ENCODE data around the gene TTBK2.
"Not testable (repeated sequence)": the region's sequence is repeated elsewhere in the genome, so short reads cannot be mapped to it uniquely, and the experiment has no call there.

The TTBK2 gene

DNA sequence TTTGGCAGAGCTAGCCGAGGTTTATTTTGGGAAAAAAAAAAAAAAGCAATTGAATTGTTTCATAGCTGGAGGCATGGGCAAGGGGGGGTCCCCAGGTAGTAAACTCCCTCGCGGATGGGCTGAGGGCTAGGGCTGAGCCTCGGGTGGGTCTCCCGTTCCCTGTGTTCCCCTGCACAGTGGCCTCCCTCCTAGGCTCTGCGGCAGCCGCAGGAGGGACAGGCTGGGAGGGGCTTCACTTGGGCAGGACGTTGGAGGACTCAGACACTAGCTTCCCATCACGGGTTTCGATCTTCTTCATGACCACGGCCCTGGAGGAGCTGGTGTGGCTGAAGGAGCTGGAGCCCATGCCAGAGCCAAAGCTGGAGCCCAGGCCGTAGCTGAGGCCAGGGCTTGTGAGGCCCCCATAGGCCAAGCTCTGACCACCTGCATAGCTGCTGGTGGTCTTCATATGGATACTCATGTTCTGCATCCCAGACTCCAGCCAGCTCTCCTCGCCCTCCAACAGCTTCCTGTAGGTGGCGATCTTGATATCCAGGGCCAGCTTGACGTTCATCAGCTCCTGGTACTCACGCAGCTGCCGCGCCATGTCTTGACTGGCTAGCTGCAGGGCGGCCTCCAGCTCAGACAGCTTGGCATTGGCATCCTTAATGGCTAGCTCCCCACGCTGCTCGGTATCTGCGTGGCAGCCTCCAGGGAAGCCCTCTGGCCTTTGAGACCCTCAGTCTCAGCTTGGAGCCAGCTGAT is 119.7 kb downstream of the TTBK2 start:
- DNase-seq (ENCODE audit: low read depth in 1 of 2, low spot score in 1 of 2): peak in 1 of 2 experiments; percentile 38
- TF ChIP-seq JUND (IDR thresholded peaks at IDR 0.05; ENCODE audit: low read depth): no peak
- in situ Hi-C loops (cut with HindIII; ENCODE audit: low pct_unique_long_range_greater_than_20kb, low sequenced_read_pairs): no loop called here

DNA sequence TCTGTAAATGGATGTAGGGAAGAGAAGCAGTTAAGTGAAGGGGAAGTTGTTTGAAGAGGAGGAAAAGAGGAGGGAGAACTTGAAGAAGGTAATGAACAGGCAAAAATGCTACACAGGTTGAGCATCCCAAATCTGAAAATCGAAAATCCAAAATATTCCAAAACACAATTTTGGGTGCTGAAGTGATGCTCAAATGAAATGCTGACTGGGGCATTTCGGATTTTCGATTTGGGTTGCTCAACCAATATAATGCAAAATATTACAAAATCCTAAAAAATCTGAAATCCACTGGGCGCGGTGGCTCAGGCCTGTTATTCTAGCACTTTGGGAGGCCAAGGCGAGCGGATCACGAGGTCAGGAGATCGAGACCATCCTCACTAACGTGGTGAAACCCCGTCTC is 121.8 kb downstream of the TTBK2 start:
- no peak for TF ChIP-seq JUND (IDR thresholded peaks at IDR 0.05; ENCODE audit: low read depth)
- in situ Hi-C loops (cut with HindIII; ENCODE audit: low pct_unique_long_range_greater_than_20kb, low sequenced_read_pairs): no loop called here
- DNase-seq (ENCODE audit: low read depth in 1 of 2, low spot score in 1 of 2): no peak

DNA sequence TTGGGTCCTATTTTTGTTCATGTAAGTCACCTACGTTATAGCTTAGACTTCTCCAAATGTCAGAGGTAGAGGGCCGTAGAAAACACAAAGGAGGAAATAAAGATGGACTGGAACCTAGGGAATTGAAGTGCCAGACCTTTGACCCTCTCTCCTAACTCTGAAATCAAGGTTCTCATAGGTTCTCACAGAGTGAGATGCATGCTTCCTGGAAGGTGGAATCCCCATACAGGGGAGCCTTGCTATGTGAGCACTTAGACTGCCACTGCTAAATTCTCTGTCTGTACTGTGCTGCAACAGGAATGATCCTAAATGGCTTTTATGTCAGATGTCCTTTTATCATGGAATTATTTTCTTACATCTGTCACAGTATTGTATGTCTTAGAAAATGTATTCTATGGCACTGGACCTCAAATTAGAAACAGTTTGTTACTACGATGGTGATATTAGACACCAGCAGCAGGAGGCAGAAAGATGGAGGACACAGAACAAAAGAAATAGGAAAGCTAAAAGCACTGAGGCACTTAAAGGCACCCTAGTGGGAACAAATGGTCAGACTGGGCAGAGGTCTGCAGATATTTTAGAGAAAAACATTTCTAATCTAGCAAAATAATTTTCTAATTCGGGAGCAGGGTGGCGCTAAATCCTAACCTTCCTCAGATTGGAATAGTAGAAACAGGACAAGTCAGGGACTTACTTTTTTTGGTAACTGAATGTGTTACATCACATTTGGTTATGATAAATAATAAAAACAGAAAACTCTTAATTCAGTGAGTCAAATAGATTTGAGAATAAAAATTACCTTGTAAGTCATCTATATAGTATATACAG is 123.4 kb downstream of the TTBK2 start:
- no peak for TF ChIP-seq JUND (IDR thresholded peaks at IDR 0.05; ENCODE audit: low read depth)
- peak in 1 of 2 experiments; percentile 32 for DNase-seq (ENCODE audit: low read depth in 1 of 2, low spot score in 1 of 2)

DNA sequence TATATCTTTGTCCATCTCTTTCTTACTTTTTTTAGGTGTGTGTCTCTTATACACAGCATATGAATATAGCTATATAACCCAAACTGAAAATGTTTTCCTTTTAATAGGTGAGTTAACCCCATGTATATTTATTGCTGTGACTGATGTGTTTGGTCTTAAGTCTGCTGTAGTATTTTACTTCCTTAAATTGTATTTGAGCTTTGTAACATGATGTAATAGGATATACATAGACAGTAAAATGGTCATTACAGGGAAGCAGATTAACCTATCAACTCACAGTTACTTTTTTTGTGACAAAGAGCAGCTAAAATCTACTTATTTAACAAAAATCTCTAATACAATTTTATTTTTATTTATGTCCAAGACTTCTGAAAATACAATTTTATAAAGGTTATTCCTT is 131.9 kb downstream of the TTBK2 start:
- TF ChIP-seq JUND (IDR thresholded peaks at IDR 0.05; ENCODE audit: low read depth): no peak
- DNase-seq (ENCODE audit: low read depth in 1 of 2, low spot score in 1 of 2): no peak
- in situ Hi-C loops (cut with HindIII; ENCODE audit: low pct_unique_long_range_greater_than_20kb, low sequenced_read_pairs): no loop called here

More for the DNA sequence above, 123.4 kb downstream of the TTBK2 start:
- in situ Hi-C loops (cut with HindIII; ENCODE audit: low pct_unique_long_range_greater_than_20kb, low sequenced_read_pairs): no loop called here

DNA sequence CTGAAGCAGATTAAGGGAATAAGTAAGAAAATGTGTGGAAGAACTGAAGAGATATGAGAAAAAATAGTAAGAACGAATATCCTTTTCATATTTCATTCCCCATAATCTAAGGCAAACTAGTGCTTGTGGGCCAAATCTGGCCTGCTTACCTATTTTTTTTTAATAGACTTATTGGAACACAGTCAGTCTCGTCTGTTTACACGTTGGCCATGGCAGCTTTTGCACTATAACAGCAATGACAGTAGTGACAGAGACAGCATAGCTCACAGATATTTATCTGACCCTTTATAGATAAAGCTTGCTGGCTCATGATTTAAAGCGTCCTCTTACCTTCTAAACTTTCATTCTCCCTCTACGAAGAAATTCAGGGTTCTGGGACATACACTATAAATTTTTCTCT is 133.6 kb downstream of the TTBK2 start:
- DNase-seq (ENCODE audit: low read depth in 1 of 2, low spot score in 1 of 2): no peak
- in situ Hi-C loops (cut with HindIII; ENCODE audit: low pct_unique_long_range_greater_than_20kb, low sequenced_read_pairs): no loop called here

DNA sequence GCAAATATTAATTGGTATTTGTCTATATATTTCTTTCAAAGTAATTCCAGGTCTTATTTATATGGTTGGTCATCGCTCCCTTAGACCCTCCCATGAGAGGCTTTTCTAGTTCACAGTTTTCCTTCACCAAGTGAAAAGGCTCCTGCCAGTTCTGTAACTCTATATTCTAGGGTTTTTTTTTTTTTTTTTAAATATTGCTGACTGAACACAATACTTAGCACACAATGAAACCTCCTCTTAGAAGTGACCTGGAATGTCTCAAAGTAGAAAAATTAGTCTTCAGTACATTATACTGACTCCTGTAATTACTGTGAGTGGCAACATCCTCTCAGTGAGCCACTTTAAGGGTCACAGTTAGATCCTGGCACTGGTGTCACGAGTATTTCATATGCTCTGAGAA is 135.0 kb downstream of the TTBK2 start:
- no peak for TF ChIP-seq JUND (IDR thresholded peaks at IDR 0.05; ENCODE audit: low read depth)
- DNase-seq (ENCODE audit: low read depth in 1 of 2, low spot score in 1 of 2): no peak
- in situ Hi-C loops (cut with HindIII; ENCODE audit: low pct_unique_long_range_greater_than_20kb, low sequenced_read_pairs): no loop called here

More for the DNA sequence above, 133.6 kb downstream of the TTBK2 start:
- TF ChIP-seq JUND (IDR thresholded peaks at IDR 0.05; ENCODE audit: low read depth): no peak

DNA sequence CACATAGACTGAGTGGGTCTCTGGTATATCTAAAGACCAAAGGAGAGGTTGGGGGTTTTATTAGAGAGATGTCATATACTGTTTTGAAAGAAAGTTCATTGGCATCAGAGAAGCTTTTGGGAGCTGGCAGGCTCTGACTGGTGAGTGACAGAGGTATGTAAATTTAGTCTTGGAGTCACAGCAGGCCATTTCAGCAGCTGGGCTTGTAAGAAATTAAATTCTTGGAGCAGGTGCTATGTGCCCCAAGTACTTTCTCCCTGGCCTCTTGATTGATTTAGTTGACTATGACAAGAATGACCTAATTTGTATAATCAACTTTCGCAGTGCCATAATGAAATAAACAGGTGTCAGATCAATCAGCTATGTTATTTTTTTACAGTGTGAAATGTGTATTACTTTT is 135.9 kb downstream of the TTBK2 start:
- in situ Hi-C loops (cut with HindIII; ENCODE audit: low pct_unique_long_range_greater_than_20kb, low sequenced_read_pairs): no loop called here

DNA sequence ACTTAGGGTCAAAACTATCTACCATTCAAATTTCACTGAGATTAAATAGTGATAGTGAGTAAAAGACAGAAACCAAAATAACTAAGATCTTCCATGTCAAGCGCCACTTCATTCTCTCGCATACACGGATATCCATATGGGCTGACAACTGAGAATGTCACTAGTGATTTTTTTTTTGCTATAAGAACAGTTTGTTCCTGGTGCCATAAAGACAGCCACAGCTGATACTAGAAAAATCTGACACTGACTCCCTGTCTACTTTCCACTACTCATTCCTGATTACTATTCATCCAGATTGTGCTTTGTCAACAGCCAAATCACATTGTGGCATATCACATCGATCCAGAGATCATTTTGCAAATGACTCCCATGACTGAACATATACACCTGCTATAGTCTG is 137.9 kb downstream of the TTBK2 start:
- no peak for DNase-seq (ENCODE audit: low read depth in 1 of 2, low spot score in 1 of 2)
- no peak for TF ChIP-seq JUND (IDR thresholded peaks at IDR 0.05; ENCODE audit: low read depth)

More for the DNA sequence above, 135.9 kb downstream of the TTBK2 start:
- DNase-seq (ENCODE audit: low read depth in 1 of 2, low spot score in 1 of 2): no peak
- no peak for TF ChIP-seq JUND (IDR thresholded peaks at IDR 0.05; ENCODE audit: low read depth)

DNA sequence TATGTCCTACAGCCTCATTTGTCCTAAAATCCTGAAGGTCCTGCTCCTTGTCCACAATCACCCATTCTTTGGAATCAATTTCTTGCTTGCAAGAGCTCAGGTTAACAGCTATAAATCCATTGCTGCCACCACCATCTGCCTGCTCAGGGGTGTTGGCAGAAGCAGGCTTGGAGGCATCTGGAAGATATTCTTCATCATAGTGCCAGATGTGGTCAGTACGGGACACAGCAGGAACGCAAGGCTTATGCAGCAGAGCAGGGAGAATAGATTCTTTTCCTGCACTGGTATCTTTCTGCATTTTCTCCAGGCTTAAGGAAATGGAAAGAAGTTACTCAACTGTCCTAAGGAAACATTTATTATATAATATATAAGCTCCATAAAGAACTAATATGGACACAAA is 145.2 kb downstream of the TTBK2 start:
- TF ChIP-seq JUND (IDR thresholded peaks at IDR 0.05; ENCODE audit: low read depth): no peak
- in situ Hi-C loops (cut with HindIII; ENCODE audit: low pct_unique_long_range_greater_than_20kb, low sequenced_read_pairs): no loop called here
- DNase-seq (ENCODE audit: low read depth in 1 of 2, low spot score in 1 of 2): no peak

More for the DNA sequence above, 137.9 kb downstream of the TTBK2 start:
- in situ Hi-C loops (cut with HindIII; ENCODE audit: low pct_unique_long_range_greater_than_20kb, low sequenced_read_pairs): no loop called here

DNA sequence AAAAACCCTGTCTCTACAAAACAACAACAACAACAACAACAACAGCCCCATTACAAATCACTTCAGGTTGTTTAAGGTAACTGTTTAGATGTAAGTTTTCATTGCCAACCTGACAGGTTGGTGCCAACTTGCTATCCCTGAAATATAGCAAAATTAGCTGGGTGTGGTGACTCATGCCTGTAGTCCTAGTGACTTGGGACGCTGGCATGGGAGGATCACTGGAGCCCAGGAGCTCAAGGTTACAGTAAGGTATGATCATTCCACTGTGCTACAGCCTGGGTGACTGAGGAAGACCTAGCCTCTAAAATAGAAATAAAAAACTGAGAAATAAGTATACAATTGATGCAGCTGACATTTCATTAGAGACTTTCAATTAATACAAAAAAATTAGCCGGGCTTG is 147.7 kb downstream of the TTBK2 start:
- no peak for TF ChIP-seq JUND (IDR thresholded peaks at IDR 0.05; ENCODE audit: low read depth)
- DNase-seq (ENCODE audit: low read depth in 1 of 2, low spot score in 1 of 2): no peak
- in situ Hi-C loops (cut with HindIII; ENCODE audit: low pct_unique_long_range_greater_than_20kb, low sequenced_read_pairs): no loop called here

DNA sequence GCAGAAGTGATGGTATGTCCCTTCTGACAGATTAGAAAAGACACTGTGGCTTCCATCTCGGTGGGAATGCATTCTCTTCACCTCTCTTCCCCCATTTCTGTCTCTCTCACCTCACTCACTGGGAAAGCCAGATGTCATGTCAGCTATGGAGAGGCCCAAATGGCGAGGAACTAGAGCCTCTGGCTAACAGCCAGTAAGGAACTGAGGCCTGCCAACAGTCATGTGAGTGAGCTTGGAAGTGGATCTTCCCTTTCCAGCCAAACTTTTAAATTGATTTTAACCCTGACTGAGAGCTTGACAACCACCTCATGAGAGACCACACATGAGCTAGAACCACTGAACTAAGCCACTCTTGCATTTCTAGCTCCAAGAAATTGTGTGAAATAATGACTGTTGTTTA is 148.4 kb downstream of the TTBK2 start:
- in situ Hi-C loops (cut with HindIII; ENCODE audit: low pct_unique_long_range_greater_than_20kb, low sequenced_read_pairs): no loop called here
- TF ChIP-seq JUND (IDR thresholded peaks at IDR 0.05; ENCODE audit: low read depth): no peak
- no peak for DNase-seq (ENCODE audit: low read depth in 1 of 2, low spot score in 1 of 2)

DNA sequence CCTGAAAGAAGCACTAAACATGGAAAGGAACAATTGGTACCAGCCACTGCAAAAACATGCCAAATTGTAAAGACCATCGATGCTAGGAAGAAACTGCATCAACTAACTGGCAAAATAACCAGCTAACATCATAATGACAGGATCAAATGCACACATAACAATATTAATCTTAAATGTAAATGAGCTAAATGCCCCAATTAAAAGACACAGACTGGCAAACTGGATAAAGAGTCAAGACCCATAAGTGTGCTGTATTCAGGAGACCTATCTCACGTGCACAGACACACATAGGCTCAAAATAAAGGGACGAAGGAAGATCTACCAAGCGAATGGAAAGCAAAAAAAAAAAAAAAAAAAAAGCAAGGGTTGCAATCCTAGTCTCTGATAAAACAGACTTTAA is 154.5 kb downstream of the TTBK2 start:
- in situ Hi-C loops (cut with HindIII; ENCODE audit: low pct_unique_long_range_greater_than_20kb, low sequenced_read_pairs); DNase-seq (ENCODE audit: low read depth in 1 of 2, low spot score in 1 of 2): not testable (repeated sequence)

DNA sequence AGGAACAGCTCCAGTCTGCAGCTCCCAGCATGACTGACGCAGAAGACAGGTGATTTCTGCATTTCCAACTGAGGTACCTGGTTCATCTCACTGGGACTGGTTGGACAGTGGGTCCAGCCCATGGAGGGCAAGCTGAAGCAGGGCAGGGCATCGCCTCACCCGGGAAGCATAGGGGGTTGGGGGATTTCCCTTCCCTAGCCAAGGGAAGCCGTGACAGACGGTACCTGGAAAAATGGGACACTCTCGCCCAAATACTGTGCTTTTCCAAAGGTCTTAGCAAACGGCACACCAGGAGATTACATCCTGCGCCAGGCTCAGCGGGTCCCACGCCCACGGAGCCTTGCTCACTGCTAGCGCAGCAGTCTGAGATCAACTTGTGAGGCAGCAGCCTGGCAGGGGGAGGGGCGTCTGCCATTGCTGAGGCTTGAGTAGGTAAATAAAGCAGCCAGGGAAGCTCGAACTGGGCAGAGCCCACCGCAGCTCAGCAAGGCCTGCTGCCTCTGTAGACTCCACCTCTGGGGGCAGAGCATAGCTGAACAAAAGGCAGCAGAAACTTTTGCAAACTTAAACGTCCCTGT is 156.3 kb downstream of the TTBK2 start:
- in situ Hi-C loops (cut with HindIII; ENCODE audit: low pct_unique_long_range_greater_than_20kb, low sequenced_read_pairs); DNase-seq (ENCODE audit: low read depth in 1 of 2, low spot score in 1 of 2): not testable (repeated sequence)

DNA sequence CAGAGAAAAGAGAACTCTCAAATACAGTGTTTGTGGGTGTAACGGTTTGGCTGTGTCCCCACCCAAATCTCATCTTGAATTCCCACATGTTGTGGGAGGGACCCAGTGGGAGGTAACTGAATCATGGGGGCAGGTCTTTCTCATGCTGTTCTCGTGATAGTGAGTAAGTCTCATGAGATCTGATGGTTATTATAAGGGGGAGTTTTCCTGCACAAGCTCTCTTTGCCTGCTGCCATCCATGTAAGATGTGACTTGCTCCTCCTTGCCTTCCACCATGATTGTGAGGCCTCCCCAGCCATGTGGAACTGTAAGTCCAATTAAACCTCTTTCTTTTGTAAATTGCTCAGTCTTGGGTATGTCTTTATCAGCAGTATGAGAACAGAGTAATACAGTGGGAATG is 158.8 kb downstream of the TTBK2 start:
- DNase-seq (ENCODE audit: low read depth in 1 of 2, low spot score in 1 of 2); in situ Hi-C loops (cut with HindIII; ENCODE audit: low pct_unique_long_range_greater_than_20kb, low sequenced_read_pairs): not testable (repeated sequence)
